ENCODE results near the gene KLF3. TPM values are rescaled to one million over a fixed set of nuclear protein-coding genes. Genes with fewer than 3 reads are reported as not detected.

The KLF3 gene
- total and polyA plus RNA-seq, 9 of the 15 experiments (the other 6 are each of a cell fraction or from before 2014, with no cell fraction given): 9.9 to 47.2 (median 18.1) TPM

DNA sequence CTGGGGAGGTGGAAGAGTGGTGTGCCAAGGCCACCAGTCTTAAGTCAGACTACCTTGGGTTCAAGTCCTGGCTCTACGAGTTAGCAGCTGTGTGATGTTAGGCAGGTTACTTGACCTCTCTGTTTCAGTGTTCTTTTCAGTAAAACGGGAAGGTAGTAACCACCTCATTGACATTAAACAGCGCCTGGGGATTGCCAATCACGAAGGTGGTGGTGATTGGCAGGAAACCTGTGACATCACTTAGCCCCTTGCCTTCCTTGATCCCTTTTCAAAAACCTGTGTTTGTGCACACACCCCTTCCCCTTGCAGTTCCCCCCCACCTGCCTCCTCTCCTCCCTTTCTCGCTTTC is 7.6 kb downstream of the KLF3 start (continued):
- TF ChIP-seq ZNF324 (CRISPR knock-in tag; IDR thresholded peaks at IDR 0.05) (no peak), MTA1 (IDR thresholded peaks at IDR 0.05; ENCODE audit: borderline replicate concordance) (no peak), ZNF830 (CRISPR knock-in tag; IDR thresholded peaks at IDR 0.05) (no peak), SMARCA5 (IDR thresholded peaks at IDR 0.05) (peak; percentile 86), IRF2 (CRISPR knock-in tag; IDR thresholded peaks at IDR 0.05) (no peak), KHSRP (IDR thresholded peaks at IDR 0.05) (no peak)
- TF ChIP-seq, protein P1, sequence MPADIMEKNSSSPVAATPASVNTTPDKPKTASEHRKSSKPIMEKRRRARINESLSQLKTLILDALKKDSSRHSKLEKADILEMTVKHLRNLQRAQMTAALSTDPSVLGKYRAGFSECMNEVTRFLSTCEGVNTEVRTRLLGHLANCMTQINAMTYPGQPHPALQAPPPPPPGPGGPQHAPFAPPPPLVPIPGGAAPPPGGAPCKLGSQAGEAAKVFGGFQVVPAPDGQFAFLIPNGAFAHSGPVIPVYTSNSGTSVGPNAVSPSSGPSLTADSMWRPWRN (IDR thresholded peaks at IDR 0.05; ENCODE audit: low read depth): no peak
- TF ChIP-seq, protein P2, sequence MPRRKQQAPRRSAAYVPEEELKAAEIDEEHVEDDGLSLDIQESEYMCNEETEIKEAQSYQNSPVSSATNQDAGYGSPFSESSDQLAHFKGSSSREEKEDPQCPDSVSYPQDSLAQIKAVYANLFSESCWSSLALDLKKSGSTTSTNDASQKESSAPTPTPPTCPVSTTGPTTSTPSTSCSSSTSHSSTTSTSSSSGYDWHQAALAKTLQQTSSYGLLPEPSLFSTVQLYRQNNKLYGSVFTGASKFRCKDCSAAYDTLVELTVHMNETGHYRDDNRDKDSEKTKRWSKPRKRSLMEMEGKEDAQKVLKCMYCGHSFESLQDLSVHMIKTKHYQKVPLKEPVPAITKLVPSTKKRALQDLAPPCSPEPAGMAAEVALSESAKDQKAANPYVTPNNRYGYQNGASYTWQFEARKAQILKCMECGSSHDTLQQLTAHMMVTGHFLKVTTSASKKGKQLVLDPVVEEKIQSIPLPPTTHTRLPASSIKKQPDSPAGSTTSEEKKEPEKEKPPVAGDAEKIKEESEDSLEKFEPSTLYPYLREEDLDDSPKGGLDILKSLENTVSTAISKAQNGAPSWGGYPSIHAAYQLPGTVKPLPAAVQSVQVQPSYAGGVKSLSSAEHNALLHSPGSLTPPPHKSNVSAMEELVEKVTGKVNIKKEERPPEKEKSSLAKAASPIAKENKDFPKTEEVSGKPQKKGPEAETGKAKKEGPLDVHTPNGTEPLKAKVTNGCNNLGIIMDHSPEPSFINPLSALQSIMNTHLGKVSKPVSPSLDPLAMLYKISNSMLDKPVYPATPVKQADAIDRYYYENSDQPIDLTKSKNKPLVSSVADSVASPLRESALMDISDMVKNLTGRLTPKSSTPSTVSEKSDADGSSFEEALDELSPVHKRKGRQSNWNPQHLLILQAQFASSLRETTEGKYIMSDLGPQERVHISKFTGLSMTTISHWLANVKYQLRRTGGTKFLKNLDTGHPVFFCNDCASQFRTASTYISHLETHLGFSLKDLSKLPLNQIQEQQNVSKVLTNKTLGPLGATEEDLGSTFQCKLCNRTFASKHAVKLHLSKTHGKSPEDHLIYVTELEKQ (CRISPR knock-in tag; IDR thresholded peaks at IDR 0.05): no peak
- TF ChIP-seq, protein P3, sequence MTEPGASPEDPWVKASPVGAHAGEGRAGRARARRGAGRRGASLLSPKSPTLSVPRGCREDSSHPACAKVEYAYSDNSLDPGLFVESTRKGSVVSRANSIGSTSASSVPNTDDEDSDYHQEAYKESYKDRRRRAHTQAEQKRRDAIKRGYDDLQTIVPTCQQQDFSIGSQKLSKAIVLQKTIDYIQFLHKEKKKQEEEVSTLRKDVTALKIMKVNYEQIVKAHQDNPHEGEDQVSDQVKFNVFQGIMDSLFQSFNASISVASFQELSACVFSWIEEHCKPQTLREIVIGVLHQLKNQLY (CRISPR knock-in tag; conservative IDR thresholded peaks at IDR 0.05): no peak

Data from K562 (cell line).